ENCODE results near the gene MAG.

MAG gene

DNA sequence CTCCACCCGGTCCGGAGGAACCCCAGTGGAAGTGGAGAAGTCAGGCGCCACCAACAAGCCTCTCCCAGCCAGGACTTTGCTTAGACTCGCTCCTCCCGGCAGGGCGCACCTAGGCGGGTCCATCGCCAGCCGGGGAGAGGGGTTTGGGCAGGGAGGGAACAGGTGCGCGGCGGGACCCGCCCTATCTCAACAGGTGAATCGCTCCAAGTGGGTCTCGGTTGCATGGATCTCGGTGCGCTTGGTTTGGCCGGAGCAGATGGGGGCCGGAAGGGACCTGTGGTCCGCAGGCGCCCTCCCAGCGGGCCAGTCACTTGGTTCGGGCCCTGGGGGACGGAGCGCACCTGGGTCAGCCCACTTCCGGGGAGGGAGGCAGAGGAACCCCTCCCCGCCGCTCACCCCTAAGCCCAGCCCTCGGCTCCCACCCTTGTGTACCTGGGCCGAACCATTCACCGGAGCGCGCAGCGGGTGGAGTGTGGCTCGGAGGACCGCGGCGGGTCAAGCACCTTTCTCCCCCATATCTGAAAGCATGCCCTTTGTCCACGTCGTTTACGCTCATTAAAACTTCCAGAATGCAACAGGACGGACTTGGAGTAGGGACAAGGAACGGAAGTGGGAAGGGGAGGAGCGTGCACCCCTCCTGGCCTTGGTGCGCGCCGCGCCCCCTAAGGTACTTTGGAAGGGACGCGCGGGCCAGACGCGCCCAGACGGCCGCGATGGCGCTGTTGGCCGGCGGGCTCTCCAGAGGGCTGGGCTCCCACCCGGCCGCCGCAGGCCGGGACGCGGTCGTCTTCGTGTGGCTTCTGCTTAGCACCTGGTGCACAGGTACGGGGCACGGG, 43.4 kb upstream of the MAG start, which contains the start of gene LSR:
TSS of gene LSR (plus strand) at position 693 of the 836 bp plus-strand sequence. CDS start at position 714, 21 bp downstream.
- no peak; the same call in 2 of the 3 replicates for ATAC-seq
- TF ChIP-seq, protein P1, sequence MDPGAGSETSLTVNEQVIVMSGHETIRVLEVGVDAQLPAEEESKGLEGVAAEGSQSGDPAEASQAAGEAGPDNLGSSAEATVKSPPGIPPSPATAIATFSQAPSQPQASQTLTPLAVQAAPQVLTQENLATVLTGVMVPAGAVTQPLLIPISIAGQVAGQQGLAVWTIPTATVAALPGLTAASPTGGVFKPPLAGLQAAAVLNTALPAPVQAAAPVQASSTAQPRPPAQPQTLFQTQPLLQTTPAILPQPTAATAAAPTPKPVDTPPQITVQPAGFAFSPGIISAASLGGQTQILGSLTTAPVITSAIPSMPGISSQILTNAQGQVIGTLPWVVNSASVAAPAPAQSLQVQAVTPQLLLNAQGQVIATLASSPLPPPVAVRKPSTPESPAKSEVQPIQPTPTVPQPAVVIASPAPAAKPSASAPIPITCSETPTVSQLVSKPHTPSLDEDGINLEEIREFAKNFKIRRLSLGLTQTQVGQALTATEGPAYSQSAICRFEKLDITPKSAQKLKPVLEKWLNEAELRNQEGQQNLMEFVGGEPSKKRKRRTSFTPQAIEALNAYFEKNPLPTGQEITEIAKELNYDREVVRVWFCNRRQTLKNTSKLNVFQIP (CRISPR knock-in tag; IDR thresholded peaks at IDR 0.05; ENCODE audit: borderline replicate concordance, low read depth): no peak
- TF ChIP-seq ARNTL (CRISPR knock-in tag; IDR thresholded peaks at IDR 0.05; ENCODE audit: borderline replicate concordance, low read depth) (no peak), ZNF70 (CRISPR knock-in tag; IDR thresholded peaks at IDR 0.05) (no peak), BACH2 (CRISPR knock-in tag; IDR thresholded peaks at IDR 0.05; ENCODE audit: borderline replicate concordance) (no peak), ZFP3 (CRISPR knock-in tag; IDR thresholded peaks at IDR 0.05) (no peak), CSDC2 (CRISPR knock-in tag; IDR thresholded peaks at IDR 0.05) (no peak), GLIS3 (CRISPR knock-in tag; IDR thresholded peaks at IDR 0.05) (no peak)
- TF ChIP-seq, protein P2, sequence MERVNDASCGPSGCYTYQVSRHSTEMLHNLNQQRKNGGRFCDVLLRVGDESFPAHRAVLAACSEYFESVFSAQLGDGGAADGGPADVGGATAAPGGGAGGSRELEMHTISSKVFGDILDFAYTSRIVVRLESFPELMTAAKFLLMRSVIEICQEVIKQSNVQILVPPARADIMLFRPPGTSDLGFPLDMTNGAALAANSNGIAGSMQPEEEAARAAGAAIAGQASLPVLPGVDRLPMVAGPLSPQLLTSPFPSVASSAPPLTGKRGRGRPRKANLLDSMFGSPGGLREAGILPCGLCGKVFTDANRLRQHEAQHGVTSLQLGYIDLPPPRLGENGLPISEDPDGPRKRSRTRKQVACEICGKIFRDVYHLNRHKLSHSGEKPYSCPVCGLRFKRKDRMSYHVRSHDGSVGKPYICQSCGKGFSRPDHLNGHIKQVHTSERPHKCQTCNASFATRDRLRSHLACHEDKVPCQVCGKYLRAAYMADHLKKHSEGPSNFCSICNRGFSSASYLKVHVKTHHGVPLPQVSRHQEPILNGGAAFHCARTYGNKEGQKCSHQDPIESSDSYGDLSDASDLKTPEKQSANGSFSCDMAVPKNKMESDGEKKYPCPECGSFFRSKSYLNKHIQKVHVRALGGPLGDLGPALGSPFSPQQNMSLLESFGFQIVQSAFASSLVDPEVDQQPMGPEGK (CRISPR knock-in tag; IDR thresholded peaks at IDR 0.05; ENCODE audit: borderline replicate concordance): no peak

DNA sequence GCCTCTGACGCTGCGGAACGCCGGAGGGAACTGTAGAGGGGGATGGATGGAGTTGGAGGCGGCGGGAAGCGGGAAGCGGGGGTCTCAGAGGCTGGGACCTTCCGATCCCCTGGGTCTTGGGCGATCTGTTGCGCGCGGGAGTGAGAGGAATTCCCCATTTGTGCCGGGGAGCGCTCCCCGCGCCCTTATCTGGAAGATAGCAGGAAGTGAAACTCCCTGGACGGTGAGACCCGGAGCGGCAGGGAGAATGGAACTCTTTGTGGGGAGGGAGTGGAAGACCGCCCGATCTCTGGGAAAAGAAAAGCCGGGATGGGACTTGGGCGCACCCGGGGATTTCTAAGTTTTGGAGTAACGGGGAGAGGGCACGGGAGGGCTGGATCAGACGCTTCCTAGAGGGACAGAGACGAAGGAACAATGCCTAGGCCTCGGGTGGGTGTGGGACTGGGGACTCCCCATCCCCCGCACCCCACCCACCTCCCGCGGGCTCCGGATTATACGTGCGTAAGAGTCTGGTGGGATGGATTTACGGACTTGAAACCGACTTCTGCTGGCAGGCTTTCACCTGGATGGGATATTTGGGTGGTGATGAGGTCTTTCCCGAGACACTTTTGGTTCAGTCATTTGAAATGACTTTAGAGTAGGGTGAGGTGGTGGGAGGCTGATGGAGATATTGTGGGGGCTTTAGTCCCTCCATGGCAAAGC, 42.7 kb upstream of the MAG start:
- TF ChIP-seq ZNF70 (CRISPR knock-in tag; IDR thresholded peaks at IDR 0.05) (no peak), ESRRG (CRISPR knock-in tag; IDR thresholded peaks at IDR 0.05) (no peak), OSR1 (CRISPR knock-in tag; IDR thresholded peaks at IDR 0.05) (no peak), PPARA (CRISPR knock-in tag; IDR thresholded peaks at IDR 0.05; ENCODE audit: borderline replicate concordance) (no peak), TCF4 (CRISPR knock-in tag; IDR thresholded peaks at IDR 0.05; ENCODE audit: borderline replicate concordance) (no peak), CSDC2 (CRISPR knock-in tag; IDR thresholded peaks at IDR 0.05) (no peak), BACH2 (CRISPR knock-in tag; IDR thresholded peaks at IDR 0.05; ENCODE audit: borderline replicate concordance) (no peak), RARB (CRISPR knock-in tag; IDR thresholded peaks at IDR 0.05) (no peak), ZFP3 (CRISPR knock-in tag; IDR thresholded peaks at IDR 0.05) (no peak), GLIS3 (CRISPR knock-in tag; IDR thresholded peaks at IDR 0.05) (no peak), ARNTL (CRISPR knock-in tag; IDR thresholded peaks at IDR 0.05; ENCODE audit: borderline replicate concordance, low read depth) (no peak), ZFP30 (CRISPR knock-in tag; IDR thresholded peaks at IDR 0.05) (no peak), ZNF8 (CRISPR knock-in tag; IDR thresholded peaks at IDR 0.05) (no peak)
- TF ChIP-seq, protein P3, sequence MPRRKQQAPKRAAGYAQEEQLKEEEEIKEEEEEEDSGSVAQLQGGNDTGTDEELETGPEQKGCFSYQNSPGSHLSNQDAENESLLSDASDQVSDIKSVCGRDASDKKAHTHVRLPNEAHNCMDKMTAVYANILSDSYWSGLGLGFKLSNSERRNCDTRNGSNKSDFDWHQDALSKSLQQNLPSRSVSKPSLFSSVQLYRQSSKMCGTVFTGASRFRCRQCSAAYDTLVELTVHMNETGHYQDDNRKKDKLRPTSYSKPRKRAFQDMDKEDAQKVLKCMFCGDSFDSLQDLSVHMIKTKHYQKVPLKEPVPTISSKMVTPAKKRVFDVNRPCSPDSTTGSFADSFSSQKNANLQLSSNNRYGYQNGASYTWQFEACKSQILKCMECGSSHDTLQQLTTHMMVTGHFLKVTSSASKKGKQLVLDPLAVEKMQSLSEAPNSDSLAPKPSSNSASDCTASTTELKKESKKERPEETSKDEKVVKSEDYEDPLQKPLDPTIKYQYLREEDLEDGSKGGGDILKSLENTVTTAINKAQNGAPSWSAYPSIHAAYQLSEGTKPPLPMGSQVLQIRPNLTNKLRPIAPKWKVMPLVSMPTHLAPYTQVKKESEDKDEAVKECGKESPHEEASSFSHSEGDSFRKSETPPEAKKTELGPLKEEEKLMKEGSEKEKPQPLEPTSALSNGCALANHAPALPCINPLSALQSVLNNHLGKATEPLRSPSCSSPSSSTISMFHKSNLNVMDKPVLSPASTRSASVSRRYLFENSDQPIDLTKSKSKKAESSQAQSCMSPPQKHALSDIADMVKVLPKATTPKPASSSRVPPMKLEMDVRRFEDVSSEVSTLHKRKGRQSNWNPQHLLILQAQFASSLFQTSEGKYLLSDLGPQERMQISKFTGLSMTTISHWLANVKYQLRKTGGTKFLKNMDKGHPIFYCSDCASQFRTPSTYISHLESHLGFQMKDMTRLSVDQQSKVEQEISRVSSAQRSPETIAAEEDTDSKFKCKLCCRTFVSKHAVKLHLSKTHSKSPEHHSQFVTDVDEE (CRISPR knock-in tag; IDR thresholded peaks at IDR 0.05): no peak
- TF ChIP-seq, protein P4, sequence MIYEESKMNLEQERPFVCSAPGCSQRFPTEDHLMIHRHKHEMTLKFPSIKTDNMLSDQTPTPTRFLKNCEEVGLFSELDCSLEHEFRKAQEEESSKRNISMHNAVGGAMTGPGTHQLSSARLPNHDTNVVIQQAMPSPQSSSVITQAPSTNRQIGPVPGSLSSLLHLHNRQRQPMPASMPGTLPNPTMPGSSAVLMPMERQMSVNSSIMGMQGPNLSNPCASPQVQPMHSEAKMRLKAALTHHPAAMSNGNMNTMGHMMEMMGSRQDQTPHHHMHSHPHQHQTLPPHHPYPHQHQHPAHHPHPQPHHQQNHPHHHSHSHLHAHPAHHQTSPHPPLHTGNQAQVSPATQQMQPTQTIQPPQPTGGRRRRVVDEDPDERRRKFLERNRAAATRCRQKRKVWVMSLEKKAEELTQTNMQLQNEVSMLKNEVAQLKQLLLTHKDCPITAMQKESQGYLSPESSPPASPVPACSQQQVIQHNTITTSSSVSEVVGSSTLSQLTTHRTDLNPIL (CRISPR knock-in tag; IDR thresholded peaks at IDR 0.05; ENCODE audit: low read depth): no peak
- TF ChIP-seq, protein P1 (CRISPR knock-in tag; IDR thresholded peaks at IDR 0.05; ENCODE audit: borderline replicate concordance, low read depth): no peak
- ATAC-seq: no peak

Measured in SK-N-SH treated with all-trans-retinoic acid at 6 μM for 48 hours (cell line).